Memory B cell (primary cell): ENCODE data around the gene HIP1.
A peak's percentile ranks its signal among the peaks of the same experiment; 100 is the strongest.
"Not testable (repeated sequence)": the region's sequence is repeated elsewhere in the genome, so short reads cannot be mapped to it uniquely, and the experiment has no call there.

Source experiments
- ATAC-seq: fragments of 150-1000 bp; cut with Tn5 transposase; 2 replicates; pipeline ENCODE4 v1.10.0; 2021; ENCODE audit warnings: low read depth, mild to moderate bottlenecking, moderate library complexity
- DNase-seq, 2 donors: peaks; one replicate each; pipeline ENCODE4 v3.0.0; 2022; ENCODE audit warnings: low spot score in 2 of 2
- H3K27ac Mint-ChIP-seq: one replicate; pipeline ENCODE4 v1.8.0; 2022; ENCODE audit warnings: mild to moderate bottlenecking, moderate library complexity, mixed read lengths
- H3K27me3 Mint-ChIP-seq: one replicate; pipeline ENCODE4 v1.8.0; 2022; ENCODE audit warnings: mixed read lengths
- H3K36me3 Mint-ChIP-seq: one replicate; pipeline ENCODE4 v1.8.0; 2022; ENCODE audit warnings: mild to moderate bottlenecking, mixed read lengths
- H3K4me1 Mint-ChIP-seq: one replicate; pipeline ENCODE4 v1.8.0; 2022; ENCODE audit warnings: mixed read lengths
- H3K4me3 Mint-ChIP-seq: one replicate; pipeline ENCODE4 v1.8.0; 2022; ENCODE audit warnings: mild to moderate bottlenecking, moderate library complexity, mixed read lengths
- H3K9me3 Mint-ChIP-seq: one replicate; pipeline ENCODE4 v1.8.0; 2022; ENCODE audit warnings: mixed read lengths

Gene HIP1

GRCh38 chr7:75624134-75624832 is 114.5 kb downstream of the HIP1 start:
- Mint-ChIP-seq H3K4me1 (peaks cover 16% of the 10 kb centered on the region), H3K27ac (no peak overlapping the region)

GRCh38 chr7:75623390-75624133 is 115.2 kb downstream of the HIP1 start:
- Mint-ChIP-seq H3K4me3 (no peak overlapping the region), H3K4me1 (peaks cover 18% of the 10 kb centered on the region), H3K27me3 (no peaks in the 10 kb centered on the region), H3K36me3 (peaks cover 4% of the 10 kb centered on the region), H3K27ac (peak overlapping the region; percentile 51), H3K9me3 (peaks cover 5% of the 10 kb centered on the region)
- ATAC-seq: no peak
- DNase-seq: no peak

More at GRCh38 chr7:75624134-75624832, 114.5 kb downstream of the HIP1 start:
- H3K4me3 Mint-ChIP-seq: no peak overlapping the region
- DNase-seq: no peak
- no peaks in the 10 kb centered on the region for H3K27me3 Mint-ChIP-seq
- no peak for ATAC-seq
- H3K9me3 Mint-ChIP-seq: peaks cover 6% of the 10 kb centered on the region
- H3K36me3 Mint-ChIP-seq: peaks cover 5% of the 10 kb centered on the region

DNA sequence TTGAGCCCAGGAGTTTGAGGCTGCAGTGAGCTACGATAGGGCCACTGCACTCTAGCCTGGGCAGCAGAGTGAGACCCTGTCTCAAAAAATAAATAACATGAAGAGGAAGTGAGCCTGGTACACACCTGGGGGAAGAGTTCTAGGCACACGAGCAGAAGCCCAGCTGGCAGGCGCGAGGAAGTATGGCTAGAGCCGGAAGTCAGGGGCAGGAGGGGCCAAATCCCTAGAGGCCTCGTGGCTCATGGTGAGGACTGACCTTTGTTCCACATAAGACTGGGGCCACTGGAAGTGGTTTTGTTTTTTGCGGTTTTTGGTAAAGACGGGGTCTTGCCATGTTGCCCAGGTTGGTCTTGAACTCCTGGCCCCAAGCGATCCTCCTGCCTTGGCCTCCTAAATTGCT is 117.6 kb downstream of the HIP1 start:
- no peaks in the 10 kb centered on the region for H3K36me3 Mint-ChIP-seq
- H3K27ac Mint-ChIP-seq: no peak overlapping the region
- H3K27me3 Mint-ChIP-seq: no peaks in the 10 kb centered on the region
- DNase-seq (no peak), ATAC-seq (peak; percentile 54)
- peaks cover 1% of the 10 kb centered on the region for H3K9me3 Mint-ChIP-seq
- peaks cover 34% of the 10 kb centered on the region for H3K4me1 Mint-ChIP-seq
- H3K4me3 Mint-ChIP-seq: peak overlapping the region; percentile 11

DNA sequence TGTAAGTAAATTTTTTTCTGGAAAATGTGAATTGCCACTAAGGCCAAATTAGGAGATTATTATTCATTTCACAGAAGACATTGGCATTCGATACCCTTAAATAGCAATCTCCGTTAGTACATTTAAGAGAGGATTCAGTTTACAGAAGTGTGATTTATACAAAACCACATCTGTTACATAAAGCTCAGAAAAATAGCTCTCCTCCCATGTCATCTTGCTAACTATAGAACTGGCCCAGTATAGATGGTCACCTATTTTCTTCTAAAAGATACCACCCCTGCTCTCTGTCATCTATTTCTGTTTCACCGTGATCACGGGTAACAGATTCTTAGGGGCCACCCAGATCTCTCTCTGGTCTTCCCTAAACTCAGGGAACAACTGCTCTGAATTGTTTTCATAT is 119.1 kb downstream of the HIP1 start:
- Mint-ChIP-seq H3K36me3 (no peaks in the 10 kb centered on the region), H3K4me1 (peaks cover 34% of the 10 kb centered on the region), H3K27ac (no peak overlapping the region), H3K4me3 (no peak overlapping the region), H3K9me3 (peaks cover 1% of the 10 kb centered on the region), H3K27me3 (no peaks in the 10 kb centered on the region)
- DNase-seq (no peak), ATAC-seq (no peak)

- Mint-ChIP-seq H3K4me1 (peaks cover 34% of the 10 kb centered on the region), H3K9me3 (peaks cover 1% of the 10 kb centered on the region), H3K27ac (no peak overlapping the region), H3K27me3 (no peaks in the 10 kb centered on the region), H3K36me3 (no peaks in the 10 kb centered on the region), H3K4me3 (peak overlapping the region; percentile 79)
- DNase-seq: peak in 1 of 2 donors; percentile 16
- peak; percentile 77 for ATAC-seq
Observed at GRCh38 chr7:75617634-75618234, 121.0 kb downstream of the HIP1 start.

- Mint-ChIP-seq H3K27ac (no peak overlapping the region), H3K36me3 (no peaks in the 10 kb centered on the region), H3K4me3 (no peak overlapping the region), H3K9me3 (peaks cover 1% of the 10 kb centered on the region), H3K4me1 (peaks cover 32% of the 10 kb centered on the region), H3K27me3 (no peaks in the 10 kb centered on the region)
- DNase-seq (no peak), ATAC-seq (no peak)
Observed at GRCh38 chr7:75616421-75617167, 122.1 kb downstream of the HIP1 start.

- Mint-ChIP-seq H3K9me3 (no peaks in the 10 kb centered on the region), H3K4me3 (no peak overlapping the region), H3K27me3 (no peaks in the 10 kb centered on the region), H3K36me3 (no peaks in the 10 kb centered on the region), H3K27ac (no peak overlapping the region), H3K4me1 (peaks cover 18% of the 10 kb centered on the region)
- no peak for ATAC-seq
- no peak for DNase-seq
Observed at GRCh38 chr7:75614401-75614800, 124.3 kb downstream of the HIP1 start.

- no peak overlapping the region for H3K4me3 Mint-ChIP-seq
- no peaks in the 10 kb centered on the region for H3K9me3 Mint-ChIP-seq
- DNase-seq: no peak
- no peak for ATAC-seq
- no peak overlapping the region for H3K27ac Mint-ChIP-seq
- no peaks in the 10 kb centered on the region for H3K36me3 Mint-ChIP-seq
- no peaks in the 10 kb centered on the region for H3K27me3 Mint-ChIP-seq
- H3K4me1 Mint-ChIP-seq: peaks cover 14% of the 10 kb centered on the region
Observed at GRCh38 chr7:75613351-75613750, 125.4 kb downstream of the HIP1 start.

DNA sequence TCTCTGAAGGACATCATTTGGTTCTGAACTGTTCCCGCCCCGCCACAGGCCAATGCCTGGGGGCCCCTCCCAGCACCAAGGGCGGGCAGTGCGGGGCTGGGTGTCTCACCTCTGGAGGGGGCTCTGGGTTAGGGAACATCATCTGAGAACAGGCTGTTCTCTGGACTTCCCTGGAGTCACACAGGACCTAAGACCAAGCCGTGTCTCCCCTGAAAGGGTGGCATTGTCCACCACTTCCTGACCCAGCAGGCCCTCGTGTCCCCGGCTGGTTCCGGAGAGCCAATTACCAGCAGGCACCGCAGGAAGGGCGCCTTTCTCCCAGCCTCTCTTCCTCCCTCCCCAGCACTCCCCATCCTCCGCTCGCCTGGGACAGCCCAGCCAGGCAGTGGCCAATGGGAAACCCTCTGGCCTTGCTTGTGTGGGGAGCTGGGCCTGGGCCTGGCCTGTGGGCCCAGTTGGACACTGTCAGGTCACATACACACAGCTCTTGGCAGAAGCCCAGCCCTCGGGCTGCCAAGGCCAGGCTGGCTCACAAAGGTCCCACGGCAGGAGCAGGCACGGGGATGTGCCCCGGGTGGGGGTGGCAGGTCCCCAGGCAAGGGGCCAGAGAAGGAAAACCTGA is 127.1 kb downstream of the HIP1 start:
- H3K27me3 Mint-ChIP-seq: no peaks in the 10 kb centered on the region
- ATAC-seq (no peak), DNase-seq (no peak)
- no peak overlapping the region for H3K27ac Mint-ChIP-seq
- H3K9me3 Mint-ChIP-seq: no peaks in the 10 kb centered on the region
- no peak overlapping the region for H3K4me3 Mint-ChIP-seq
- no peaks in the 10 kb centered on the region for H3K36me3 Mint-ChIP-seq
- H3K4me1 Mint-ChIP-seq: peaks cover 2% of the 10 kb centered on the region

GRCh38 chr7:75609416-75609815 is 129.3 kb downstream of the HIP1 start:
- ATAC-seq, H3K27ac Mint-ChIP-seq, H3K4me1 Mint-ChIP-seq, H3K27me3 Mint-ChIP-seq, DNase-seq, H3K9me3 Mint-ChIP-seq, H3K36me3 Mint-ChIP-seq, H3K4me3 Mint-ChIP-seq: not testable (repeated sequence)

GRCh38 chr7:75608451-75609122 is 130.2 kb downstream of the HIP1 start:
- H3K27ac Mint-ChIP-seq: no peak overlapping the region
- H3K4me3 Mint-ChIP-seq: no peak overlapping the region
- ATAC-seq: no peak

DNA sequence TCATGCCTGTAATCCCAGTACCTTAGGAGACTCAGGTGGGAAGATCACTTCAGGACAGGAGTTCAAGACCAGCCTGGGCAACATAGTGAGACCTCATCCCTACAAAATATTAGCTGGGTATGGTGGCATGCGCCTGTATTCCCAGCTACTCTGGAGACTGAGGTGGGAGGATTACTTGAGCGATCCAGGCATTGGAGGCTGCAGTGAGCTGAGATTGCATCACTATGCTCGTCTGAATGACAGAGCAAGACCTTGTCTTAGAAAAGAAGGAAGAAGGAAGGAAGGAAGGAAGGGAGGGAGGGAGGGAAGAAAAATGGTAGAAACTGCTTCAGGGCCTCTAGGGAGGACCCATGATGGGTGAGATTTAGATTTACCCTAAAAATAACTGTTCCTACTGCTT is 134.3 kb downstream of the HIP1 start:
- no peak overlapping the region for H3K4me3 Mint-ChIP-seq
- H3K4me1 Mint-ChIP-seq: no peaks in the 10 kb centered on the region
- H3K27ac Mint-ChIP-seq: no peak overlapping the region
- ATAC-seq (no peak), DNase-seq (no peak)
- no peaks in the 10 kb centered on the region for H3K36me3 Mint-ChIP-seq
- H3K9me3 Mint-ChIP-seq: no peaks in the 10 kb centered on the region
- H3K27me3 Mint-ChIP-seq: peaks cover 2% of the 10 kb centered on the region

More at GRCh38 chr7:75608451-75609122, 130.2 kb downstream of the HIP1 start:
- no peak for DNase-seq
- H3K36me3 Mint-ChIP-seq: no peaks in the 10 kb centered on the region
- no peaks in the 10 kb centered on the region for H3K9me3 Mint-ChIP-seq
- no peaks in the 10 kb centered on the region for H3K4me1 Mint-ChIP-seq
- no peaks in the 10 kb centered on the region for H3K27me3 Mint-ChIP-seq

DNA sequence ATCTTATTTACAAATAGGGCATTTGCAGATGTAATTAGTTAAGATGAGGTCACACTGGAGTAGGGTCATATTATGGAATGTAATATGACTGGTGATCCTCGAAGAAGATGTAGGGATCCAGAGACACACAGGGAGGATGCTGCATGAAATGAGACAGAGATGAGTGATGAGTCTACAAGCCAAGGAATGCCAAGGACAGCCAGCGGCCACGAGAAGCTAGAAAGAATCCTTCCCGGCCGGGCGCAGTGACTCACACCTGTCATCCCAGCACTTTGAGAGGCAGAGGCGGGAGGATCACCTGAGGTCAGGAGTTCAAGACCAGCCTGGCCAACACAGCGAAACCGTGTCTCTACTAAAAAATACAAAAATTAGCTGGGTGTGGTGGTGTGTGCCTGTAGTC is 135.9 kb downstream of the HIP1 start:
- H3K27ac Mint-ChIP-seq, H3K27me3 Mint-ChIP-seq, H3K4me3 Mint-ChIP-seq, H3K4me1 Mint-ChIP-seq, H3K9me3 Mint-ChIP-seq, ATAC-seq, H3K36me3 Mint-ChIP-seq, DNase-seq: not testable (repeated sequence)
